ENCODE data around the gene WNT2B.

Gene WNT2B

DNA sequence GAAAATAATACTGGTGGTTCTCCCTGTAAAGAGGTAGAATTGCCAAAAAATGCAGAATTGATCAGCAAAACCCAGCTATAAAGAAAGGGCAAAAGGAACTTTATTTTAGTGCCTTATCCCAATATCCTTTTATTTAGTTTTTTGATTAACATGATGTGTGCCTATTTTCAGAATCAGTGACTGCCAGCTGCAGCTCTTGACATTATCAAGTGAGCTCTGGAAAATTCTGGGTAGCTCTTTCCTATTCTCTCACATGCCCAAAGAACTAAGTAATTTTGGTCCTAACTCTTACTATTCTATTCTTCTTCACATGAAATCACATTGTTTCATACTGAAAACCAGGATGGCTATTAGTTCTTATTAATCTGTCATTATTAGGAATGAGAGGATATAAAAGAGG, 22.1 kb downstream of the WNT2B start:
- DNase-seq, result no peak

DNA sequence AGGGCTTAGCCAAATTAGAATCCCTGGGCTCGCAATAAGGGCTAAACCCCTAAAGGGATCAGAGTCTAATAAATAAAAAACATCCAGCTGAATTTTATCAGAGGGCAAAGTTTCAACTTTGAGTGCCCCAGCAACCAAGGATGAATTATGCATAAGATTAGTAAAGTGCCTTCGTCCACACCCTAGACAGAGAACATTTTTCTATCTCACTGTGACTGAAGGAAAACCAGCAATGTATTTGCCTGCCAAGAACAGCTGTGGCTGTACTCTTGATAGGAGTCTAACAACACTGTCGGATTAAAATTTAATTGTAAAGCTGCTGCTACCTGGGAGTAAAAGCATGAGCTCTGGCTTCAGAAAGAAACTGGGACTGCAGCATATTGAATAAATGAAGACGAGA, 23.3 kb downstream of the WNT2B start:
- no peak for DNase-seq

DNA sequence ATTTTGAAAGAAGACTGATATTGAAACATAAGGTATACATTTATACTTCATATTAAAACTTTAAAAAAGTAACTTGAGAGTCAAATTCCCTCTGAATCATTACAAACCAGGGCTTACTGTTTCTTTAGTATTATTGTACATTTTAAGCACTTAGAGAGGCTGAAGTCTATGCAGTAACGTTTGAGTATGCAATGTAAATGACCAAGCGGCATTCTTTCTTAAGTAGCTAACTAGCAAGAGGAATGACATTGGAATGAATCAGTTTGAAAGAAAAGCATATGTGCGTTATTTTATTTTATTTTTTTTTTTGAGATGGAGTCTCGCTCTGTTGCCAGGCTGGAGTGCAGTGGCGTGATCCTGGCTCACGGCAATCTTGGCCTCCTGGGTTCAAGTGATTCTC, 24.3 kb downstream of the WNT2B start:
- DNase-seq, result no peak

DNA sequence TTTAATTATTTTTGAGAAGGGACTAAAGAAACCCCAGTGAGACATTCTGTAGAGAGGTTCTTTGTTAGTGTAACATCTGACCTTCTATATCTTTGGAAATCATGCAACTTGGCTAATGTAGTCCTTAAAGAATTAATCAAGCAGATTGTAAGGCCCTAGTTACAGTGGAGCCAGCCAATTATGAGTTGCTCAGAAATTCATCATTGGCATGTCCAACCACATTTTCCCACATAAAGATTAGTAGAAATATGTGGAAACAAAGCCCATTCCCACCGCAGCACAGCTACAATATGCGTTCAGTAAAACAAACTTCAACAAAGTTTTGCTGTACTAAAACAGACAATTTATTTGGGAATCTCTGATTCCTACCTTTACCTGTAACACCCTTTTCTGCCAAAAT, 27.8 kb downstream of the WNT2B start:
- DNase-seq, result no peak

DNA sequence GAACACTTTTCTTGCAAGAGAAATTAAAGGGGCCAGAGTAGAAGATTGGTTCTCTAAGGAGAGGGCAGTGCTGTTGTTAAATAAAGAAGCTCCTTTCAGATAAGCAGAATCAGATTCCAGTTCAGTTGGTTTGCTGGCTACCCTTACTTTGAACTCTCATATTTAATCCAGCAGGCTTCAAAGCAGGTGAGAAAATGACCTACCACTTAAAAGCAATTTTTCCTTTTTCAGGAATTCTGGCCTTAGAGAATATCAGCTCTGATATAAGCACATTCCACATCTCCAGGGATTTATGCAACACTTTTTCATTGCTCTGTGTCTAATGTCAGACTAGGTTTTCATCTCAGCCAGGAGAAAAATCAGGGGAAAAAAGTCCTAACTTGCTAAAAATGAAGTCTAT, 28.7 kb downstream of the WNT2B start:
- no peak for DNase-seq

DNA sequence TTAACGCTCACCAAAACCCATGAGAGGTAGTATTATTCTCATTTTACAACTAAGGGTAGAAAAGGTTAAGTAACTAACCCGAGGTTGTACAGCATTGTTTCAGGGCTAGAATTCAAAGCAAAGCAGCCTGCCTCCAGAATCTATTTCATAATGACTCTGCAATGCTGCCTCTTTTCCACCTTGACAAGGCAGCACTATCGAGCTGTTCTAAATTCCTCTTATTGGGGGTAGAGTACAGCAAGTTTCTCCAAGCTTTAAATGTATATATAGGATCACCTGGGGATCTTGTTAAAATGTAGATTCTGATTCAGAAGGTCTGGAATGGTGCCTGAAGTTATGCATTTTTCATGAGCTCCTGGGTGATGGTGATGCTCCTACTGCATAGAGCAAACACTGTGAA, 30.1 kb downstream of the WNT2B start:
- DNase-seq, result no peak

DNA sequence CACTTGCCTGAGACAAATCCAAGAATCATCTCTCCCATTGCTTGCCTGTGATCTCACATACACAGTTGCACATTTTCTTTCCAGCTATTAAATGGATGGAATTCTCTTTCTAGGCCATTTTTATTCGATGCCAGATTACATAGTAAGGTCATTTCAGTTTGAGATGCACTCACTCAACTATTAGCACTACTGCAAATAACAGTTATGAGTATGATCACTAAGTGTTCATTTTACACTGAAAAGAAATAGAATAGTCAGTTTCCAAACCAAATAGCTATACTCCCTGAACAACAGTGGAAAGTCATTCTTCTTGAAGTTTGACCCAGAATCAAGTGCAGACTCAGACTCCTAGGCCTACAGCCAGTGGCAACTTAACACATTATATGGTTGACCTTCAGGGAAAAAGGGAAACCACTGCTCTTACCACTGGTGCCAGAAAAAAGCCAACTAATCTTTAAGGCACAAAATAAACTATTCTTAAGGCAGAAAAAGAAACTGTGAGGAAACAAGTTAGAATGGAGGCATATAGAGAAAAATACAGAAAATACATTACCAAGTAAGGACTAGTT, 31.5 kb downstream of the WNT2B start:
- DNase-seq, result no peak

DNA sequence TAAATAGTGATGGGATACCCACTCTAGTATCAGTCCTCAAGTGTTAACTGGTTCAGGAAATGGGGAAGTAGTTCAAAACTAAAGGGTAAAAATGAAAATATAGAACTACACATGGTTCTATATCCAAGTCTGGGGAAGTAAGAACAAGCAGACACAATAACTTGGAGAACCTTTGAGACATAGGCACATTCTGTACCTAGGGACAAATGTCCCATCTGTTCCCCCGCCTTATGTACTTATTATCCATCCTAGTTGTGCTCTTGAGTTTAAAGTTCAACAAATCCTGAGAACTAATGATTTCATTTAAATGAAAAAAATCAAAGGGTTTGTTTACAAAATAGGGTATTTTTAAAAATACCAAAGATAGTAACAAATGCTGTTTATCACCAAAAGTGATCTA, 32.5 kb downstream of the WNT2B start:
- no peak for DNase-seq

DNA sequence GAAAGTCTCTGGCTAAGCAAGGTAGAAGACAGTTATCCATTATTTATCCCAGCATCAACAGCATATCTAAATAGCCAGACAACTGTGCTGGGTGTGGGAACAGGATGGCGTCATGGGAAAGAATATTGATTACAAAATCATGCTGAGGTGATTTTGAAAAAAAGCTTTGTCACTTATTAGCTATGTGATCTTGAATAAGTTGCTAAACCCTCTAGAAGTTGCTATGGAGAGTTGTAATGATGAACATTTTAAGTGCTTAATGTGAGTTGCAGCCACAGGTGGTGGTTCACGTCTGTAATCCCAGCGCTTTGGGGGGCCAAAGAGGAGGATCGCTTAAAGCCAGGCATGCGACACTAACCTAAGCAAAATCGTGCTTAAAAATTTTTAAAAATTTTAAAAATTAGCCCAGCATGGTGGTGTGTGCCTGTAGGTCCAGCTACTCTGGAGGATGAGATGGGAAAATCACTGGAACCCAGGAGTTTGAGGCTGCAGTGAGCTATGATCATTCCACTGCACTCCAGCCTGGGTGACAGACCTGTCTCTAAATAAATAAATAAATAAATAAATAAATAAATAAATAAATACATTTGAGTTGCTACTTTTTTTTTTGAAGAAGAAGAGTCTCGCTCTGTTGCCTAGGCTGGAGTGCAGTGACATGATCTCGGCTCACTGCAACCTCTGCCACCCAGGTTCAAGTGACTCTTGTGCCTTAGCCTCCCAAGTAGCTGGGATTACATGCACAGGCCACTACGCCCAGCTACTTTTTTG, 33.6 kb downstream of the WNT2B start:
- DNase-seq, result no peak

DNA sequence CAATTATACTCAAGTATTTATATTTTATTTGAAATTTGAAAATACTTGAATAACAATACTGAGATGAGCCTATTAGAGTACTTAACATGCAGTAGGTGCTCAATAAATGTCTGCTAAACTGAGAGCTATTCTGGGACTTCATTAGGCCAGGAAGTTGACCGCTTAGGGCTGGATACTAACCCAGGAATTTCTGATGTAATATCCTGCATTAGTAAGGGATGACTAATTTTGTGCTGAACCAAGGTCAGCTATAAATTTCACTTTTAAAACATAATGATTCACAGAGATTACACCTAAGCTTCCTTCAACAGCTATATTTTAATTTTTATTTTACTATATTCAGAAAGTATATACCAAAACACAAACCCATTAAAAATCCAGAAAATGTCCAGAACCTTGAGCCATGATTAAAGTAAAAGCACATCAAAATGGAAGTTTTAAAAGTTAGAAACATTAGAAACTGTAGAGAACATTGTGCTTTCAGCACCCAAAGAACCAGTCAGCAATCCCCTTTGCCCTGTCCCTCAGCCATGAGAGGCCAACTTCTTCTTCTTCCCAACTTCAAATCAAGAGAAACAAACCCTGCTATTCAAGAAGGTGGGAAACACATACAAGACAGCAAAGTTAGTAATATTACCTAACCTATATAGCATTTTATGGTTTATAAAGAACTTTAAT, 35.4 kb downstream of the WNT2B start:
- DNase-seq, result no peak

DNA sequence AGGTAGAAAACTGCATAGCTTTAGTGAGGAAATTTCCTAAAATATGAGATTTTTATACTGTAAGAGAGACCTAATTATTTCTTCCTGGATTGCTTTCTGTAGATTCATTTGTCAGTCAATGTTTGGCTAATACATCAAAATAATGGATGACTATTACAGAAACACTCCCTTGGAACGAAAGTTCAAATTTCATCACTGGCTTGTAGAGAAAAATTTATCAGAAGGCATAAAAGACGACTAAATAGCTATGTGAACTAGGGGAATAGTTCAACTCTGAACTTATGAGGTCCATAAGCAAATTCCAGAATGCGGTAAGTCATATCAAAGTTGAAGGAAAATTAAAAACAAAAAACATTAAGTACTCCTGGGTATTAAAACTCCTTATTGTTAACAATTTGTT, 36.0 kb downstream of the WNT2B start:
- DNase-seq, result no peak

DNA sequence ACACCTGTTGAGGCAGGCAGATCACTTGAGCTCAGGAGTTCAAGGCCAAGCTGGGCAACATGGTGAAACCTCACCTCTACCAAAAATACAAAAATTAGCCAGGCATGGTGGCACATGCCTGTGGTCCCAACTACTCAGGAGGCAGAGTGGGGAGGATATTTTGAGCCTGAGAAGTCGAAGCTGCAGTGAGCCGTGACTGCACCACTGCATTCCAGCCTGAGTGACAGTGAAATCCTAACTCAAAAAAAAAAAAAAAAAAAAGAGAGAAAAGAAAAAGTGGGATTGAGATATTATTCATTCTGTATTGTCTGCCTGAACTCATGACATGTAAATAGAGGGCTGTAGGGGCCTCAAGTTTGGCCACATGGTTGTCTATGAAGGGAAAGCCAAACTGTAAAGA, 37.3 kb downstream of the WNT2B start:
- DNase-seq, result no peak

DNA sequence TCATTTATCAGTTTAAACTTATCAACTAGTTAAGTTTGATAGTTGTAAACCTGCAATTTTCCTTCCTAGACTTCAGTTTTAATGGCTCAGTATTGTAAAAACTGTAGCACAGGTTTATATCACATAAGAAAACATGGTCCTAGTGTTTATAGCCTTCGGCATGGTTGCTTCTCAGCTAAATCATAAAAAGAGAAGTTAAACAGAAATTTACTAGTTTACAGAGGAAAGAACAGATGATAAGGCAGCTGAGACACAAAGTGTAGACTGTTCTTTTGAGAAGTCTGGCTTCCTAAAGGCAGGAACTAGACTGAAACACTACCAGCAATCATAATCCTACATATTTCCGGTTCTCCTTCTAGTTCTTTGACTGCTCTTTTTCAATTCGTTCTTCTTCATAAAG, 39.8 kb downstream of the WNT2B start:
- DNase-seq, result no peak

DNA sequence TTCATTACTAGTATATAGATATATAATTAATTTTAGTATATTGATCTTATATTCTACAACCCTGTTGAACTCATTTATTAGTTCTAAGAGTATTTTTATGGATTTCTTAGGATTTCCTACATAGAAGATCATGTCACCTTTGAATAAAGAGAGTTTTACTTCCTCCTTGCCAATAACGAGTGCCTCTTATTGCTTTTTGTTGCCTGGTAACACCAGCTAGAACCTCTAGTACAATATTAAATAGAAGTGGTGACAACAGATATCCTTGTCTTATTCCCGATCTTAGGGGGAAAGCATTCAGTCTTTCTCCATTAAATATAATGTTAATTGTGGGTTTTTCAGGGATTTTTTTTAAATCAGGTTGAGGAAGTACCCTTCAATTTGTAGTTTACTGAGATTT, 40.8 kb downstream of the WNT2B start:
- DNase-seq, result no peak

DNA sequence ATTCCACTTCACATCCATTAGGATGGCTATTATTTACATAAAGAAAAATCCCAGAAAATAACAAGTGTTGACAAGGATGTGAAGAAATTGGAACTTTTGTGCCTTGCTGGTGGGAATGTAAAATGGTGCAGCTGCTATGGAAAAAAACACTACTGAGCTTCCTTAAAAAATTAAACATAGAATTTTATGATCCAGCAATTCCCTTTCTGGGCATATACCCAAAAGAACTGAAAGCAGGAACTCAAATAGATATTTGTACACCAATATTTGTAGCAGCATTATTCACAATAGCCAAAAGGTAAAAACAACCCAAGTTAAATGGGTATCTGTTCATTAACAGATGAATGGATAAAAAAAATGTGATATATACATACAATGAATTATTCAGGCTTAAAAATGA, 45.6 kb downstream of the WNT2B start:
- no peak for DNase-seq

DNA sequence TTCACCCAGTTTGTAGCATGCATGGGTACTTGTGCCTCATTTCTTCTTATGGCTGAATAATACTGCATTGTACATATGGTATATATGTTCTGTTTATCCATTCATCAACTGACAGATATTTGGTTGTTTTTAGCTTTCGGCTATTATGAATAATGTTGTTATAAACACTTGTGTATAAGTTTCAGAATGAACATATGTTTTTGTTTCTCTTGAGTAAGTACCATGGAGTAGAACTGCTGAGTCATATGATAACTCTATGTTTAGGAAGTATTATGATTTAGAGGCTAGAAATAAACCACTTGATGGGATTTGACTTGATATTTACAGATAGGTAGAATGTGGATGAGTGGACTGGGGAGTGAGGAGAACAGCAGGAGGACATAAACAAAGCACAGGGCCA, 48.6 kb downstream of the WNT2B start:
- no peak for DNase-seq

DNA sequence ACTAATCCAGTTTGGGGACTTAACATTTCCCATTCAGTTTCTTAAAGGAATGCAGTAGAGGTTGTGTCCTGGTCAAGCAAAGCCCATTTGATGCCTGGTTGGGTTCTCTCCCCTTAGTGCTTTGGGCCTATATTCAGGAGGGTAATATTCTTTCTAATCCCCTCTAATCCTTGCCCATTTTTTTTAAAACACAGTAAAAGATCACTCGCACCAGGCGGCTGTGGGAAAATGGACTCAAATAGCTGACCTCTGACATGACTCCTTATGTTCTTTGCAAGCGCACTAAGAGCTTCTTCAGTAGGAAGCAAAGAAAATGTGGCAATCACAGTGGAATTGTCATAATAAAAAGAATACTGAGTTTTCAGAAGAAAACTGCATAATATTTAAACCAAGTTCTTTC, 49.9 kb downstream of the WNT2B start:
- no peak for DNase-seq

DNA sequence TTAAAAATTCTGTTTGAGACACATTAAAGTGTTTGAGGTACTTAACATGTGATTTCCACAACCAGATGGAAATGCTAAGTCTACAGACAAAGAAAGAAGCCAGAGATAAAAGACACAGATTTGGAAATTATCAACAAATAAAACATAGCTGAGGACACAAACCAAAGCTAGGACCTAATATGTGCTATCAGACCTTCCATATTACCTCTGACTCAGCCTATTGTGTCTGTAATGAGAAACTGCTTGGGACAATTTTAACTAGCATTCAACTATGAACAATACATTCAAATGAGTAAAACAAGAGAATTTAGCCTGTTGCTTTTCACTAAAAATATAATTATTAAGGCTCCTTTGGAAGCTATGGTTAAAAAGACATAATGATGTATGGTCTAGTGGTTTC, 54.6 kb downstream of the WNT2B start:
- DNase-seq, result no peak

DNA sequence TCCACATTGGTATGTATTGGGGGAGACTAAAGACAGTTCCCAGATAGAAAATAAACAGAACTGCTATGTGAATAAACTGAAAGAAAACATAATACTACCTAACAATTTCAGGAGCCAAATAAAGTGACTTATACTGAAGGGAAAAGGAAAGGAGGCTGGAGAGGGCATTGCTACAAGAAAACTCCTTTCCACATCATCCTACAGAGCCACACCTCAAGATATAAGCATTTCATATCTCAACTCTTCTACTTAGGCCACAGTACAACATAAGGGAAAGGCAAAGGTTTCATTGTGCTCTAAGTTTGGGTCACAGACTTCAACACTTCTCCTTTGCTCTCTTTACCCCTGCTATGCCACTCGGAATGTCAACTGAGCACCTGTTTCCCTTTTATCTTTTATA, 55.3 kb downstream of the WNT2B start:
- DNase-seq, result no peak

DNA sequence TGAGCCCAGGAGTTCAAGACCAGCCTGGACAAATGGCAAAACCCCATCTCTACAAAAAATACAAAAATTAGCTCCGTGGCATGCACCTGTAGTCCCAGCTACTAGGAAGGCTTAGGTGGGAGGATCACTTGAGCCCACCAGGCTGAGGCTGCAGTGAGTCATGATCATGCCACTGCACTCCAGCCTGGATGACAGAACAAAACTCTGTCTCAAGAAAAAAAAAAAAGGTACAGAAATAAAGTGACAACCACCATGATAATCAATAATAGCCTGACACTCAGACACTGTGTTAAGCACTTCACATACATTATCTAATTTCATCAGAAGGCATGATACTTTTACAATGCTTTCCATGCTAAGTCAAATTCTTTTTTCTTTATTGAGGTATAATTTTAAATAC, 57.0 kb downstream of the WNT2B start:
- no peak for DNase-seq

DNA sequence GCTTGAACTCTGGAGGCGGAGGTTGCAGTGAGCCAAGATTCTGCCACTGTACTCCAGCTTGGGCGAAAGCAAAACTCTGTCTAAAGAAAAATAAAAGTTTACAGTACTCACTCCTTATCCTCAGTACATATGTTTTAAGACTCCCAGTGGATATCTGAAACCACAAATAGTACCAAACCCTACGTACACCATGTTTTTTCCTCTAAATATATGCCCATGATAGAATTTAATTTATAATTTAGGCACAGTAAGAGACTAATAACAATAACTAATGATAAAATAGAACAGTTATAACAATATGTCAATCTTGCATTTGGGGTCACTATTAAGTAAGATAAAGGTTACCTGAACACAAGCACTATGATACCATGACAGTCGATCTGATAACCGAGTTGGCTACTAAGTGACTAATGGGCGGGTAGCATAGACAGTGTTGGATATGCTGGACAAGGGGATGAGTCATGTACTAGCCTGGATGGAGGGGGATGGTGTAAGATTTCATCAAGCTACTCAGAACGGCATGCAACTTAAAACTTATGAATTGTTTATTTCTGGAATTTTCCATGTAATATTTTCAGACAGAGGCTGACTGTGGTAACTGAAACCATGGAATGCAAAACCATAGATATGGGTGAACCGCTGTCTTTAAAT, 66.5 kb downstream of the WNT2B start:
- DNase-seq, result no peak

DNA sequence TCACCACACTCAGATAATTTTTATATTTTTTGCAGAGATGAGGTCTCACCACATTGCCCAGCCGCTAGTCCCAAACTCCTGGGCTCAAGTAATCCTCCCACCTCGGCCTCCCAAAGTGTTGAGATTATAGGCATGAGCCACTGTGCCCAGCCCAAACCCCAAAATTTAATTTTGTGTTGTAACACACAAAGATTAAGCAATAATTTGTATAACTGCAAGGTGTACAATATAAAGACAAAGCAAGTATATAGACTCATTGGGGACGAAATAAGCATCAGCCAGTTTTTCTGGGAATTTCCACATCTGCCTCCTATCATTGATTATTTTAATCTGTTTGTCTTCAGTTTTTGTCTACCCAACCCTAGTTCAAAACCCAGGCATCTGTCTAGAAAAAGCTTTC, 67.5 kb downstream of the WNT2B start:
- DNase-seq, result no peak

Measured in activated CD4-positive, alpha-beta T cell treated with anti-CD3 and anti-CD28 coated beads, Interleukin-2, amount 50 U/mL, for 4 hours (primary cell).